Spleen (tissue), 11 donors: ENCODE data around the gene CCNJ. TPM values are rescaled to one million over a fixed set of nuclear protein-coding genes. Genes with fewer than 3 reads are reported as not detected.

Experiments
- DNase-seq: peaks from one replicate; pipeline ENCODE4 v3.0.0-alpha.2; 2020
- H3K27ac ChIP-seq, 8 donors: fragments of 200-600 bp; sonication (generic) in 7 of 8; 1 replicate in 4 of 8; 2 replicates in 4 of 8; pipeline versions ENCODE4 v1.5.0 to v1.8.0; 2016 to 2021; ENCODE audit warnings: inconsistent platforms in 4 of 8, mild to moderate bottlenecking in 4 of 8, moderate library complexity in 1 of 8
- H3K27me3 ChIP-seq, 7 donors: fragments of 200-600 bp; sonication (generic) in 6 of 7; replicated peaks in 1 of 7; 1 replicate in 4 of 7; 2 replicates in 3 of 7; pipeline versions ENCODE4 v1.5.0 to v1.8.0; 2016 to 2021; ENCODE audit warnings: inconsistent platforms in 3 of 7, mild to moderate bottlenecking in 1 of 7
- H3K36me3 ChIP-seq, 6 donors: fragments of 200-600 bp; sonication (generic) in 5 of 6; 1 replicate in 4 of 6; 2 replicates in 2 of 6; pipeline versions ENCODE4 v1.5.0 to v1.8.0; 2016 to 2021; ENCODE audit warnings: inconsistent platforms in 2 of 6
- H3K4me1 ChIP-seq, 6 donors: fragments of 200-600 bp; sonication (generic) in 5 of 6; 1 replicate in 3 of 6; 2 replicates in 3 of 6; pipeline versions ENCODE4 v1.5.0 to v1.8.0; 2016 to 2021; ENCODE audit warnings: inconsistent platforms in 3 of 6
- H3K4me3 ChIP-seq, 8 donors: fragments of 200-600 bp; sonication (generic) in 7 of 8; 1 replicate in 4 of 8; 2 replicates in 4 of 8; pipeline versions ENCODE4 v1.5.0 to v1.8.0; 2016 to 2021; ENCODE audit warnings: inconsistent platforms in 4 of 8, mild to moderate bottlenecking in 4 of 8, moderate library complexity in 2 of 8
- H3K9me3 ChIP-seq, 8 donors: fragments of 200-600 bp; sonication (generic) in 7 of 8; 1 replicate in 4 of 8; 2 replicates in 4 of 8; pipeline versions ENCODE4 v1.5.0 to v1.8.0; 2016 to 2021; ENCODE audit warnings: inconsistent platforms in 4 of 8
- CTCF ChIP-seq, 11 experiments: fragments of 200-600 bp in 7 of 11; fragments of 450-650 bp in 4 of 11; sonication (generic) in 4 of 11; IDR thresholded peaks in 8 of 11; conservative IDR thresholded peaks in 3 of 11; 1 replicate in 7 of 11; 2 replicates in 4 of 11; pipeline versions ENCODE4 v1.4.0 to v1.8.0; 2016 to 2021; ENCODE audit warnings: antibody characterized with exemption in 11 of 11, inconsistent platforms in 4 of 11, mild to moderate bottlenecking in 1 of 11
- POLR2A ChIP-seq, 3 donors: fragments of 450-650 bp; IDR thresholded peaks; one replicate each; pipeline ENCODE4 v1.5.1; 2017; ENCODE audit warnings: antibody characterized with exemption in 3 of 3, mild to moderate bottlenecking in 1 of 3
- POLR2AphosphoS5 ChIP-seq, 3 donors: sonication (generic); formaldehyde crosslinking; IDR thresholded peaks; one replicate each; pipeline ENCODE4 v1.5.1; 2017; ENCODE audit warnings: antibody characterized with exemption in 3 of 3
- WGBS, 5 donors: extraction: QIAGEN DNeasy Blood & Tissue Kit in 3 of 5; methylation state at CpG; one replicate each; pipeline versions ENCODE4 v1.1.5 to v1.1.7; 2013 to 2018; 5-methylcytosine and 5-hydroxymethylcytosine counted together
- intact Hi-C: fragments of 100-400 bp; cut with DNase I; formaldehyde crosslinking; loops from one replicate; pipeline ENCODE4 v1.15.0; 2023; ENCODE audit warnings: low total_unique reads
- polyA plus RNA-seq, 3 donors: library from polyadenylated mRNA; stranded (reverse); fragments of 200-250 nt; gene quantifications; one replicate each; pipeline ENCODE4 v1.2.1, GENCODE V29; 2013
- total RNA-seq, 7 donors: library from RNA; depleted of rRNA in 3 of 7; stranded (reverse); fragments of >200 nt in 3 of 7; fragmentation: NEBNext Ultra II Directional in 4 of 7; extraction: Animal tissue kit (Norgen Biotek cat#: 25700) in 4 of 7; gene quantifications; one replicate each; pipeline versions ENCODE4 v1.1.0 to v1.2.1, GENCODE V29; 2016 to 2021
- donor health status: healthy with polysubstance abuse.
- donor health status: DM: no; HTN: no; CAD: no; lungs with moderate emphysema.
- donor health status: DM: no; HTN: no; CAD: no.
- donor health status: Bipolar disorder and iron deficiency.
- donor health status: healthy.
- donor health status: DM: no; HTN: no; CAD: no.
- donor health status: DM: yes; HTN: yes; CAD: no.

Gene CCNJ
- total and polyA plus RNA-seq, 10 donors: 2.2 to 11.8 (median 9.8) TPM

- Histone ChIP-seq H3K36me3 (no peaks in the 10 kb centered on the region), H3K4me3 (no peak overlapping the region), H3K27me3 (peaks cover 0 to 61% (median 47%) of the 10 kb centered on the region in 7 donors), H3K27ac (no peak overlapping the region), H3K4me1 (peaks cover 4 to 13% (median 8%) of the 10 kb centered on the region in 6 donors), H3K9me3 (peaks cover 0 to 13% (median 0%) of the 10 kb centered on the region in 8 donors)
- TF ChIP-seq POLR2A (IDR thresholded peaks at IDR 0.05) (no peak), CTCF (IDR thresholded peaks at IDR 0.05 in 8 of 11, conservative IDR thresholded peaks at IDR 0.05 in 3 of 11) (no peak), POLR2AphosphoS5 (IDR thresholded peaks at IDR 0.05) (no peak)
- intact Hi-C loops: loop anchor here (5.0 kb wide), 1 partner anchor 34 kb away; no protein-coding TSS in a partner anchor
- DNase-seq: no peak
- 81 to 92% (median 89%) methylated on average over 8 of the region's 8 CpGs for WGBS, 5 donors
Observed at GRCh38 chr10:96092999-96093767, 49.8 kb downstream of the CCNJ start.

DNA sequence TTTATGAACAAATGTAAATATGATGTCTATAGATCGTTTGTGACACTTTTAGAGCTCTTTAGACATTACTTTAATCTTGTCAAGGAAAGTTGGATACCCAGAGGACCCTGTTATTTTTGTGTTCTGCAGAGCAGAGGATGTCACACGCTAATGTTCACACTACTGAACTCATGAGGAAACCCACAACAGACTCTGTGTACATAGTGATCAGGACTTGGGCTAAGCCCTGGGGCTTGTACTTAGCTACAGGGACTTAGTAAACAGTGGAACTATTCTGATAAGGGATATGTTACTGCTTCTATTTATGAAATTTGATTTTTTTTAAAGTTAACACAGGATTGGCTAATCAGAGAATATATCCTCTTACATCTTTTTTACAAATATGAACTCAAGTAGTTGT lies 50.6 kb downstream of the CCNJ start:
- Histone ChIP-seq H3K9me3 (peaks cover 0 to 13% (median 0%) of the 10 kb centered on the region in 8 donors), H3K36me3 (no peaks in the 10 kb centered on the region), H3K27me3 (peaks cover 0 to 67% (median 53%) of the 10 kb centered on the region in 7 donors), H3K4me1 (peaks cover 0 to 11% (median 8%) of the 10 kb centered on the region in 6 donors), H3K4me3 (no peak overlapping the region), H3K27ac (no peak overlapping the region)
- intact Hi-C loops: loop anchor here (5.0 kb wide), 1 partner anchor 33 kb away; no protein-coding TSS in a partner anchor
- WGBS, 5 donors: 53 to 71% (median 69%) methylated on average over 2 of the region's 2 CpGs
- TF ChIP-seq POLR2A (IDR thresholded peaks at IDR 0.05): no peak
- no peak for TF ChIP-seq CTCF (IDR thresholded peaks at IDR 0.05 in 8 of 11, conservative IDR thresholded peaks at IDR 0.05 in 3 of 11)
- TF ChIP-seq POLR2AphosphoS5 (IDR thresholded peaks at IDR 0.05): no peak
- DNase-seq: no peak

DNA sequence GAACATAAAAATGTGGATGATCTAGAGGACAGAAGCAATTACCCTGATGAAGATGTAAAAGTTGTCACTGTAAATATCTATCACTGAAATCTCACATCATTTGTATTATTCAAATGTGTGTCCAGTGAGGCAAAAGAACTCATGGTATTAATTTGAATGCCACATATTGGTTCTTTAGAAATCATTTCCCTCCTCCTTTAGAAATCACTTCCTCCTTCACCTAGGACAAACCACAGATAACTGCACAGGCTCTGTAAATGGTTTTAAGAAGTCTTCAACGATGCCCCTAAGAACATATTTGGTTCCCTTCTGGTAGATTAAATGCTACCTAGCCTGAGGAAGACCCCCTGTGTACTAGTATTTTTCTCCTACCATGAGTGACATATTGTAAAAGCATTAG lies 53.6 kb downstream of the CCNJ start:
- no peak overlapping the region for H3K27ac ChIP-seq
- no peak for TF ChIP-seq CTCF (IDR thresholded peaks at IDR 0.05 in 8 of 11, conservative IDR thresholded peaks at IDR 0.05 in 3 of 11)
- TF ChIP-seq POLR2A (IDR thresholded peaks at IDR 0.05): no peak
- no peak for TF ChIP-seq POLR2AphosphoS5 (IDR thresholded peaks at IDR 0.05)
- no peaks in the 10 kb centered on the region for H3K4me1 ChIP-seq
- intact Hi-C loops: no loop called here
- 13 to 42% (median 37%) methylated on average over 1 of the region's 1 CpG for WGBS, 5 donors
- DNase-seq: no peak
- peaks cover 0 to 4% (median 0%) of the 10 kb centered on the region in 8 donors for H3K9me3 ChIP-seq
- H3K27me3 ChIP-seq: peaks cover 0 to 94% (median 64%) of the 10 kb centered on the region in 7 donors
- no peak overlapping the region for H3K4me3 ChIP-seq
- no peaks in the 10 kb centered on the region for H3K36me3 ChIP-seq

- H3K36me3 ChIP-seq: no peaks in the 10 kb centered on the region
- no peak for TF ChIP-seq POLR2A (IDR thresholded peaks at IDR 0.05)
- TF ChIP-seq CTCF (IDR thresholded peaks at IDR 0.05 in 8 of 11, conservative IDR thresholded peaks at IDR 0.05 in 3 of 11): no peak
- no peak for TF ChIP-seq POLR2AphosphoS5 (IDR thresholded peaks at IDR 0.05)
- 75 to 91% (median 88%) methylated on average over 3 of the region's 3 CpGs for WGBS, 5 donors
- H3K9me3 ChIP-seq: peaks cover 0 to 4% (median 0%) of the 10 kb centered on the region in 8 donors
- H3K4me1 ChIP-seq: no peaks in the 10 kb centered on the region
- intact Hi-C loops: no loop called here
- H3K4me3 ChIP-seq: no peak overlapping the region
- H3K27ac ChIP-seq: no peak overlapping the region
- peaks cover 0 to 85% (median 57%) of the 10 kb centered on the region in 7 donors for H3K27me3 ChIP-seq
- DNase-seq: no peak
Observed at GRCh38 chr10:96097865-96098264, 54.5 kb downstream of the CCNJ start.
